GM12878 (cell line): ENCODE measurements around the gene RAB35. TPM values are rescaled to one million over a fixed set of nuclear protein-coding genes. Genes with fewer than 3 reads are reported as not detected.

ENCODE experiments used
- ATAC-seq: fragments of 200-7000 bp; cut with Tn5 transposase; 3 replicates; pipeline ENCODE4 v1.9.1; 2020; ENCODE audit warnings: mild to moderate bottlenecking, moderate library complexity
- BruUV-seq: library from RNA; stranded (reverse); fragments of 400-500 nt; replicated peaks from 2 replicates; lab custom pipeline; 2021; lab: Mats Ljungman, UMichigan
- CTCF ChIA-PET: fragments of 300-600 bp; sonication (Branson Sonifier 250); formaldehyde crosslinking; extraction: SDS; loops from one replicate; lab custom pipeline; 2021; ENCODE audit warnings: inconsistent platforms; lab: Yijun Ruan, JAX
- POLR2A ChIA-PET: fragments of 350-600 bp; formaldehyde crosslinking; extraction: SDS; loops from one replicate; lab custom pipeline; 2021; ENCODE audit warnings: inconsistent platforms; lab: Charles Lee
- RAD21 ChIA-PET: fragments of 300-600 bp; sonication (Branson Sonifier 250); formaldehyde crosslinking; loops from one replicate; lab custom pipeline; 2023; ENCODE audit warnings: antibody characterized with exemption; ENCODE audit not compliant: unreplicated experiment; lab: Charles Lee
- SMC1A ChIA-PET: fragments of 300-600 bp; sonication (Branson Sonifier 250); formaldehyde crosslinking; loops from one replicate; lab custom pipeline; 2023; ENCODE audit not compliant: unreplicated experiment, uncharacterized antibody; lab: Charles Lee
- DNase-seq: peaks from one replicate; pipeline ENCODE4 v3.0.0-alpha.2; 2011; ENCODE audit warnings: low read depth, low spot score
- FAIRE-seq: peaks from 3 replicates; lab custom pipeline; 2011; peaks lifted over from hg19 to GRCh38; lab: Jason Lieb, UNC
- H2AFZ ChIP-seq: 2 replicates; pipeline ENCODE4 v1.6.0; 2011; ENCODE audit warnings: low read depth, low read length, control low read depth; ENCODE audit not compliant: control insufficient read depth
- H3K27ac ChIP-seq: 2 replicates; pipeline ENCODE4 v1.5.1; 2011; ENCODE audit warnings: control low read depth; ENCODE audit not compliant: control insufficient read depth, insufficient read depth
- H3K27me3 ChIP-seq, 2 experiments: replicated peaks in 1 of 2; 2 replicates each; pipeline versions ENCODE4 v1.6.0 to v1.6.1; 2011; ENCODE audit warnings: low read length in 1 of 2; ENCODE audit not compliant: control insufficient read depth in 2 of 2, insufficient read depth in 2 of 2
- H3K36me3 ChIP-seq, 2 experiments: 2 replicates each; pipeline ENCODE4 v1.5.1; 2011; ENCODE audit warnings: low read length in 1 of 2; ENCODE audit not compliant: control insufficient read depth in 2 of 2, insufficient read depth in 2 of 2
- H3K4me1 ChIP-seq: 2 replicates; pipeline ENCODE4 v1.6.1; 2011; ENCODE audit warnings: mild to moderate bottlenecking, low read length, moderate library complexity, mixed read lengths; ENCODE audit not compliant: control insufficient read depth, insufficient read depth
- H3K4me2 ChIP-seq: 2 replicates; pipeline ENCODE4 v1.6.0; 2011; ENCODE audit warnings: control low read depth; ENCODE audit not compliant: control insufficient read depth, insufficient read depth
- H3K4me3 ChIP-seq: fragments of 200-600 bp; sonication (generic); 2 replicates; pipeline ENCODE4 v1.5.1; 2016
- H3K79me2 ChIP-seq: 2 replicates; pipeline ENCODE4 v1.6.0; 2011; ENCODE audit warnings: low read length; ENCODE audit not compliant: control insufficient read depth, insufficient read depth
- H3K9ac ChIP-seq: 2 replicates; pipeline ENCODE4 v1.8.0; 2011; ENCODE audit warnings: low read length, control low read depth, mixed read lengths; ENCODE audit not compliant: control insufficient read depth, insufficient read depth
- H3K9me3 ChIP-seq: replicated peaks from 3 replicates; pipeline ENCODE4 v1.5.1; 2011; ENCODE audit warnings: mild to moderate bottlenecking, low read length; ENCODE audit not compliant: control insufficient read depth, insufficient read depth
- H4K20me1 ChIP-seq: 2 replicates; pipeline ENCODE4 v1.6.0; 2011; ENCODE audit not compliant: control insufficient read depth, insufficient read depth
- CHD2 ChIP-seq: IDR thresholded peaks from 2 replicates; pipeline ENCODE4 v1.6.1; 2011; ENCODE audit warnings: low read depth, low read length, improper control_type of control experiment, borderline replicate concordance
- EZH2 ChIP-seq: IDR thresholded peaks from 2 replicates; pipeline ENCODE4 v1.6.1; 2012; ENCODE audit warnings: low read depth, mild to moderate bottlenecking, control low read depth, inconsistent platforms, low read length, borderline replicate concordance; ENCODE audit not compliant: control insufficient read depth
- HDGF ChIP-seq: fragments of 450-650 bp; IDR thresholded peaks from 2 replicates; pipeline ENCODE4 v1.6.1; 2016; ENCODE audit warnings: antibody characterized with exemption
- RAD51 ChIP-seq: fragments of 450-650 bp; IDR thresholded peaks from 2 replicates; pipeline ENCODE4 v1.6.1; 2016; ENCODE audit warnings: moderate library complexity, mild to moderate bottlenecking, inconsistent platforms
- WGBS: methylation state at CpG from one replicate; pipeline ENCODE4 v1.1.6; 2016; ENCODE audit warnings: low lambda C conversion rate; ENCODE audit not compliant: insufficient replicate concordance, insufficient coverage; ENCODE audit errors: missing lambda C conversion rate; 5-methylcytosine and 5-hydroxymethylcytosine counted together
- in situ Hi-C: fragments of 300-500 bp; cut with MboI; formaldehyde crosslinking; loops from 9 replicates; pipeline ENCODE4 v1.14.3; 2018; ENCODE audit warnings: mixed read lengths
- intact Hi-C: fragments of 100-400 bp; cut with micrococcal nuclease; formaldehyde crosslinking; loops from one replicate; pipeline ENCODE4 v1.14.2; 2022; ENCODE audit not compliant: unreplicated experiment
- polyA plus RNA-seq, 11 experiments: library from polyadenylated mRNA; depleted of rRNA in 4 of 11; unstranded in 6 of 11; stranded (reverse) in 5 of 11; fragments of >200 nt; fragmentation: Nextera tagmentation in 4 of 11; fragmentation: Illumina TruSeq in 1 of 11; extraction: Ambion mirVana in 4 of 11; extraction: Trizol in 1 of 11; gene quantifications; 1 replicate in 1 of 11; 2 replicates in 10 of 11; pipeline versions ENCODE4 v1.2.1 to v1.2.3, GENCODE V29; 2011 to 2016; ENCODE audit warnings: inconsistent platforms in 2 of 11, missing spikeins in 2 of 11, low read depth in 1 of 11
- total RNA-seq, 4 experiments: library from RNA; depleted of rRNA in 3 of 4; stranded (reverse); fragments of >200 nt in 3 of 4; fragmentation: Illumina TruSeq in 1 of 4; extraction: Trizol in 1 of 4; gene quantifications; 2 replicates each; pipeline versions ENCODE4 v1.2.1 to v1.2.3, GENCODE V29; 2013 to 2021
- TF ChIP-seq, protein P1 (sequence below): IDR thresholded peaks from 2 replicates; pipeline ENCODE4 v1.6.1; 2012; ENCODE audit warnings: mild to moderate bottlenecking, low read depth, low read length
- TF ChIP-seq, protein P2 (sequence below): fragments of 450-650 bp; IDR thresholded peaks from 2 replicates; pipeline ENCODE4 v1.6.1; 2017; ENCODE audit warnings: mild to moderate bottlenecking, moderate library complexity
- TF ChIP-seq, protein P3 (sequence below): IDR thresholded peaks from 2 replicates; pipeline ENCODE4 v1.6.1; 2011; ENCODE audit warnings: mild to moderate bottlenecking, low read depth, low read length, moderate library complexity; ENCODE audit not compliant: insufficient replicate concordance

RAB35 gene
- total and polyA plus RNA-seq, 10 of the 15 experiments (the other 5 are each of a cell fraction or from before 2014, with no cell fraction given) = 0.76 to 99.2 (median 43.8) TPM

DNA sequence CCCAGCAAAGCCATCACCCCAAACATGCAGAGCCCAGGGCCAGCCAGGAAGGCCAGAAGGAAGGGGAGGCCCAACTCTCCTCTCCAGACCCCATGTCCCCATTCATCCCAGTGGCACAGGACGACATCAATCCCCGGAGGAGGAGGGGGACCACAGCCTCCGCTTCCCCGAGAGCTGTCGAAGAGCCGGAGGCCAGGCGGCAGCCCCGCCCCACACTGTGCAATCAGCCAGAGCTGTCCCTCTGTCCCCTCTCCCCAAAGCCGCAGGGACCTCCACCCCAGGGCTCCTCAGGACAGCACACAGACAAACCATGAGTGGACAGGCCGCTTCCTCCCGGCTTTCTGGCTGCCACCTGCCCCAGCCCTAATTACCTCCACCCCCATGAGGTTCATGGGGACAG lies 16.8 kb downstream of the RAB35 start:
- in situ Hi-C loops (no loop called here), intact Hi-C loops (no loop called here)
- H3K79me2 ChIP-seq = peaks cover 36% of the 10 kb centered on the region
- no peak for DNase-seq
- no peaks in the 10 kb centered on the region; the same call in 1 of the 2 replicates for H4K20me1 ChIP-seq
- no peaks in the 10 kb centered on the region for H3K9me3 ChIP-seq
- ChIA-PET RAD21 (interaction anchor here (1.6 kb wide), 1 partner anchor 17 kb away, joined by 4 read pairs; the partner anchor contains the start of gene RAB35), CTCF (interaction anchor here (0.7 to 1.2 kb wide), 2 partner anchors 13 to 101 kb away, joined by 3 to 4 read pairs; partner anchors contain the start of gene RPLP0), SMC1A (interaction anchor here (0.5 to 1.1 kb wide), 2 partner anchors 35 to 79 kb away, joined by 3 read pairs; no protein-coding TSS in a partner anchor), POLR2A (no interaction called here)
- H3K27me3 ChIP-seq = no peaks in the 10 kb centered on the region
- no peak for FAIRE-seq
- H3K9ac ChIP-seq = no peak overlapping the region
- H3K36me3 ChIP-seq = peaks cover 39 to 75% of the 10 kb centered on the region in 2 experiments
- no peak overlapping the region for H3K27ac ChIP-seq
- BruUV-seq = no TSS peak
- H3K4me3 ChIP-seq = no peak overlapping the region
- no peak overlapping the region for H2AFZ ChIP-seq
- TF ChIP-seq EZH2 (no peak), RAD51 (no peak), HDGF (no peak), CHD2 (no peak)
- TF ChIP-seq, protein P1, sequence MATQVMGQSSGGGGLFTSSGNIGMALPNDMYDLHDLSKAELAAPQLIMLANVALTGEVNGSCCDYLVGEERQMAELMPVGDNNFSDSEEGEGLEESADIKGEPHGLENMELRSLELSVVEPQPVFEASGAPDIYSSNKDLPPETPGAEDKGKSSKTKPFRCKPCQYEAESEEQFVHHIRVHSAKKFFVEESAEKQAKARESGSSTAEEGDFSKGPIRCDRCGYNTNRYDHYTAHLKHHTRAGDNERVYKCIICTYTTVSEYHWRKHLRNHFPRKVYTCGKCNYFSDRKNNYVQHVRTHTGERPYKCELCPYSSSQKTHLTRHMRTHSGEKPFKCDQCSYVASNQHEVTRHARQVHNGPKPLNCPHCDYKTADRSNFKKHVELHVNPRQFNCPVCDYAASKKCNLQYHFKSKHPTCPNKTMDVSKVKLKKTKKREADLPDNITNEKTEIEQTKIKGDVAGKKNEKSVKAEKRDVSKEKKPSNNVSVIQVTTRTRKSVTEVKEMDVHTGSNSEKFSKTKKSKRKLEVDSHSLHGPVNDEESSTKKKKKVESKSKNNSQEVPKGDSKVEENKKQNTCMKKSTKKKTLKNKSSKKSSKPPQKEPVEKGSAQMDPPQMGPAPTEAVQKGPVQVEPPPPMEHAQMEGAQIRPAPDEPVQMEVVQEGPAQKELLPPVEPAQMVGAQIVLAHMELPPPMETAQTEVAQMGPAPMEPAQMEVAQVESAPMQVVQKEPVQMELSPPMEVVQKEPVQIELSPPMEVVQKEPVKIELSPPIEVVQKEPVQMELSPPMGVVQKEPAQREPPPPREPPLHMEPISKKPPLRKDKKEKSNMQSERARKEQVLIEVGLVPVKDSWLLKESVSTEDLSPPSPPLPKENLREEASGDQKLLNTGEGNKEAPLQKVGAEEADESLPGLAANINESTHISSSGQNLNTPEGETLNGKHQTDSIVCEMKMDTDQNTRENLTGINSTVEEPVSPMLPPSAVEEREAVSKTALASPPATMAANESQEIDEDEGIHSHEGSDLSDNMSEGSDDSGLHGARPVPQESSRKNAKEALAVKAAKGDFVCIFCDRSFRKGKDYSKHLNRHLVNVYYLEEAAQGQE = no peak
- TF ChIP-seq, protein P2, sequence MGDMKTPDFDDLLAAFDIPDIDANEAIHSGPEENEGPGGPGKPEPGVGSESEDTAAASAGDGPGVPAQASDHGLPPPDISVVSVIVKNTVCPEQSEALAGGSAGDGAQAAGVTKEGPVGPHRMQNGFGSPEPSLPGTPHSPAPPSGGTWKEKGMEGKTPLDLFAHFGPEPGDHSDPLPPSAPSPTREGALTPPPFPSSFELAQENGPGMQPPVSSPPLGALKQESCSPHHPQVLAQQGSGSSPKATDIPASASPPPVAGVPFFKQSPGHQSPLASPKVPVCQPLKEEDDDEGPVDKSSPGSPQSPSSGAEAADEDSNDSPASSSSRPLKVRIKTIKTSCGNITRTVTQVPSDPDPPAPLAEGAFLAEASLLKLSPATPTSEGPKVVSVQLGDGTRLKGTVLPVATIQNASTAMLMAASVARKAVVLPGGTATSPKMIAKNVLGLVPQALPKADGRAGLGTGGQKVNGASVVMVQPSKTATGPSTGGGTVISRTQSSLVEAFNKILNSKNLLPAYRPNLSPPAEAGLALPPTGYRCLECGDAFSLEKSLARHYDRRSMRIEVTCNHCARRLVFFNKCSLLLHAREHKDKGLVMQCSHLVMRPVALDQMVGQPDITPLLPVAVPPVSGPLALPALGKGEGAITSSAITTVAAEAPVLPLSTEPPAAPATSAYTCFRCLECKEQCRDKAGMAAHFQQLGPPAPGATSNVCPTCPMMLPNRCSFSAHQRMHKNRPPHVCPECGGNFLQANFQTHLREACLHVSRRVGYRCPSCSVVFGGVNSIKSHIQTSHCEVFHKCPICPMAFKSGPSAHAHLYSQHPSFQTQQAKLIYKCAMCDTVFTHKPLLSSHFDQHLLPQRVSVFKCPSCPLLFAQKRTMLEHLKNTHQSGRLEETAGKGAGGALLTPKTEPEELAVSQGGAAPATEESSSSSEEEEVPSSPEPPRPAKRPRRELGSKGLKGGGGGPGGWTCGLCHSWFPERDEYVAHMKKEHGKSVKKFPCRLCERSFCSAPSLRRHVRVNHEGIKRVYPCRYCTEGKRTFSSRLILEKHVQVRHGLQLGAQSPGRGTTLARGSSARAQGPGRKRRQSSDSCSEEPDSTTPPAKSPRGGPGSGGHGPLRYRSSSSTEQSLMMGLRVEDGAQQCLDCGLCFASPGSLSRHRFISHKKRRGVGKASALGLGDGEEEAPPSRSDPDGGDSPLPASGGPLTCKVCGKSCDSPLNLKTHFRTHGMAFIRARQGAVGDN = no peak
- TF ChIP-seq, protein P3, sequence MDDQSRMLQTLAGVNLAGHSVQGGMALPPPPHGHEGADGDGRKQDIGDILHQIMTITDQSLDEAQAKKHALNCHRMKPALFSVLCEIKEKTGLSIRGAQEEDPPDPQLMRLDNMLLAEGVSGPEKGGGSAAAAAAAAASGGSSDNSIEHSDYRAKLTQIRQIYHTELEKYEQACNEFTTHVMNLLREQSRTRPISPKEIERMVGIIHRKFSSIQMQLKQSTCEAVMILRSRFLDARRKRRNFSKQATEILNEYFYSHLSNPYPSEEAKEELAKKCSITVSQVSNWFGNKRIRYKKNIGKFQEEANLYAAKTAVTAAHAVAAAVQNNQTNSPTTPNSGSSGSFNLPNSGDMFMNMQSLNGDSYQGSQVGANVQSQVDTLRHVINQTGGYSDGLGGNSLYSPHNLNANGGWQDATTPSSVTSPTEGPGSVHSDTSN = no peak
- peaks cover 16% of the 10 kb centered on the region for H3K4me1 ChIP-seq
- 93% methylated on average over 11 of the region's 11 CpGs for WGBS
- ATAC-seq = no peak
- no peak overlapping the region for H3K4me2 ChIP-seq
